Lung (tissue), 12 donors: ENCODE results near the gene INSRR. TPM values are rescaled to one million over a fixed set of nuclear protein-coding genes. Genes with fewer than 3 reads are reported as not detected.

Experiments used
- ATAC-seq: fragments of 200-7000 bp; cut with Tn5 transposase; one replicate; pipeline ENCODE4 v1.9.1; 2020; ENCODE audit warnings: moderate number of reproducible peaks; ENCODE audit not compliant: insufficient read depth, low FRiP score
- DNase-seq, 3 donors: peaks; one replicate each; pipeline ENCODE4 v3.0.0-alpha.2; 2013 to 2017
- H3K27ac ChIP-seq, 2 donors: one replicate each; pipeline ENCODE4 v1.5.1; 2013; ENCODE audit warnings: mild to moderate bottlenecking in 2 of 2, moderate library complexity in 2 of 2, control low read depth in 1 of 2, inconsistent platforms in 1 of 2, low read depth in 1 of 2, low read length in 1 of 2
- H3K27me3 ChIP-seq, 3 donors: one replicate each; pipeline ENCODE4 v1.5.1; 2013; ENCODE audit warnings: low read length in 2 of 3; ENCODE audit not compliant: control insufficient read depth in 3 of 3, insufficient read depth in 3 of 3
- H3K36me3 ChIP-seq, 4 donors: one replicate each; pipeline ENCODE4 v1.5.1; 2013; ENCODE audit warnings: low read length in 4 of 4, mild to moderate bottlenecking in 1 of 4, moderate library complexity in 1 of 4; ENCODE audit not compliant: control insufficient read depth in 4 of 4, insufficient read depth in 4 of 4
- H3K4me1 ChIP-seq, 5 donors: one replicate each; pipeline ENCODE4 v1.5.1; 2013; ENCODE audit warnings: low read length in 5 of 5, mild to moderate bottlenecking in 2 of 5, moderate library complexity in 1 of 5; ENCODE audit not compliant: control insufficient read depth in 5 of 5, insufficient read depth in 5 of 5
- H3K4me3 ChIP-seq: one replicate; pipeline ENCODE4 v1.5.1; 2013; ENCODE audit warnings: mild to moderate bottlenecking, control low read depth, moderate library complexity
- H3K9ac ChIP-seq, 2 donors: one replicate each; pipeline ENCODE4 v1.5.1; 2013; ENCODE audit warnings: low read length in 2 of 2, control low read depth in 1 of 2; ENCODE audit not compliant: insufficient read depth in 1 of 2
- H3K9me3 ChIP-seq, 4 donors: one replicate each; pipeline ENCODE4 v1.5.1; 2013; ENCODE audit warnings: low read length in 3 of 4, mild to moderate bottlenecking in 1 of 4, moderate library complexity in 1 of 4; ENCODE audit not compliant: control insufficient read depth in 4 of 4, insufficient read depth in 3 of 4
- WGBS, 2 donors: extraction: QIAGEN DNeasy Blood & Tissue Kit; methylation state at CpG; one replicate each; pipeline ENCODE4 v1.1.7; 2013; 5-methylcytosine and 5-hydroxymethylcytosine counted together
- polyA plus RNA-seq, 2 donors: library from polyadenylated mRNA; stranded (reverse); fragments of 200-250 nt; gene quantifications; one replicate each; pipeline ENCODE4 v1.2.1, GENCODE V29; 2013
- total RNA-seq, 2 donors: library from RNA; depleted of rRNA in 1 of 2; stranded (reverse); fragments of >200 nt in 1 of 2; gene quantifications; one replicate each; pipeline ENCODE4 v1.2.1, GENCODE V29; 2014 to 2021
- TF ChIP-seq, protein P1 (sequence below): IDR thresholded peaks from 2 replicates; pipeline ENCODE4 v1.5.1; 2012; ENCODE audit warnings: mild to moderate bottlenecking; ENCODE audit errors: control extremely low read depth, extremely low read depth
- donor health status: control.
- donor health status: control.
- donor health status: Bipolar disorder and iron deficiency.
- donor health status: healthy.
- donor health status: DM: yes; HTN: yes; CAD: no.

Gene INSRR
- total and polyA plus RNA-seq, 4 donors = not detected

DNA sequence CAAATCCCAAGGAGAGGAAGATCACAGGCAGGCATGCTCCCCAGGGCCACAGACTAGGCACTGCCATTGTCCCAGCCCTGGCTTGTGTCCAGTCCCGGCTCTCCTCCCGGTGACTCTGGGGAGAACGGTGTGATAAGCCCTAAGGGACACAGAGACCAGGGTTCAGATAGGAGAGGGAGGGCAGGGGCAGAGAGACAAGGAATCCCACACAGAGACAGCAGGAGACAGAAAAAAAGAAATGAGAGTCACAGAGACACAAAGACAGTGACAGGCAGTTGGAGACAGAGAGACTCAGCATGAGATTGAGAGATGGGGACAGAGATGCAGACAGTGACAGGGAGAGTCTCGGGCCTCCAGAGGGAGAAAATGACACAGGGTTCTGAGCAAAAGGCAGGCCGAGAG is 361 bp downstream of the INSRR start:
- H3K4me3 ChIP-seq = no peak overlapping the region
- H3K27me3 ChIP-seq = peaks cover 6 to 73% (median 34%) of the 10 kb centered on the region in 3 donors

DNA sequence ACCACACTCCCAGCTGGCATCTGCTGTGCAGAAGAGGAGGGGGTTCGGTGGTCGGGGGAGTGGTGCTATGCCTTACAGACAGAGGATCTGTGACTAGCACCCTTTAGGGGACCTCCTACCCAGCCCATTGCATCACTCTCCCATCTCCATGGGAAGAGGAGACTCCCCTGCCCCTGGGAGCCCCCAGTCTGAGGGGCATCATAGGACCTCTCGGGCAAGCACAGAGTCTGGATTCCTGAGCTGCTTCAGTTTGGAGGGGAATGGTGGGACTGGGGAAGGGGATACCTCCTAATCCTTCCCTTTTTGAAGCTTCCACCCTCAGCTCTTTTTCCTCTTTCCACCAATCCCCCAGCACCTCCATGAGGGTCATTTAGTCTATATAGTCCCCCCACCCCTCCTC is 1.4 kb downstream of the INSRR start:
- peaks cover 0 to under 1% (median 0%) of the 10 kb centered on the region in 4 donors for H3K9me3 ChIP-seq
- H3K36me3 ChIP-seq = no peaks in the 10 kb centered on the region
- 59 to 67% methylated on average over 3 of the region's 3 CpGs for whole genome bisulfite sequencing, 2 donors
- TF ChIP-seq, protein P1, sequence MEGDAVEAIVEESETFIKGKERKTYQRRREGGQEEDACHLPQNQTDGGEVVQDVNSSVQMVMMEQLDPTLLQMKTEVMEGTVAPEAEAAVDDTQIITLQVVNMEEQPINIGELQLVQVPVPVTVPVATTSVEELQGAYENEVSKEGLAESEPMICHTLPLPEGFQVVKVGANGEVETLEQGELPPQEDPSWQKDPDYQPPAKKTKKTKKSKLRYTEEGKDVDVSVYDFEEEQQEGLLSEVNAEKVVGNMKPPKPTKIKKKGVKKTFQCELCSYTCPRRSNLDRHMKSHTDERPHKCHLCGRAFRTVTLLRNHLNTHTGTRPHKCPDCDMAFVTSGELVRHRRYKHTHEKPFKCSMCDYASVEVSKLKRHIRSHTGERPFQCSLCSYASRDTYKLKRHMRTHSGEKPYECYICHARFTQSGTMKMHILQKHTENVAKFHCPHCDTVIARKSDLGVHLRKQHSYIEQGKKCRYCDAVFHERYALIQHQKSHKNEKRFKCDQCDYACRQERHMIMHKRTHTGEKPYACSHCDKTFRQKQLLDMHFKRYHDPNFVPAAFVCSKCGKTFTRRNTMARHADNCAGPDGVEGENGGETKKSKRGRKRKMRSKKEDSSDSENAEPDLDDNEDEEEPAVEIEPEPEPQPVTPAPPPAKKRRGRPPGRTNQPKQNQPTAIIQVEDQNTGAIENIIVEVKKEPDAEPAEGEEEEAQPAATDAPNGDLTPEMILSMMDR = no peak
- no peak overlapping the region for H3K4me3 ChIP-seq
- ATAC-seq = no peak
- H3K9ac ChIP-seq = no peak overlapping the region
- peaks cover 1 to 68% (median 34%) of the 10 kb centered on the region in 3 donors for H3K27me3 ChIP-seq
- H3K27ac ChIP-seq = no peak overlapping the region
- peaks cover 0 to 27% (median 7%) of the 10 kb centered on the region in 5 donors for H3K4me1 ChIP-seq
- no peak for DNase-seq

More for the DNA sequence above, 361 bp downstream of the INSRR start:
- 27 to 42% methylated on average over 5 of the region's 5 CpGs for WGBS, 2 donors
- peak overlapping the region in 1 of 2 donors; percentile 47 for H3K9ac ChIP-seq
- DNase-seq (no peak), ATAC-seq (no peak)
- H3K9me3 ChIP-seq = peaks cover 0 to 2% (median 0%) of the 10 kb centered on the region in 4 donors
- no peaks in the 10 kb centered on the region for H3K36me3 ChIP-seq
- TF ChIP-seq, protein P1 = no peak
- H3K4me1 ChIP-seq = peaks cover 0 to 33% (median 6%) of the 10 kb centered on the region in 5 donors
- no peak overlapping the region for H3K27ac ChIP-seq

DNA sequence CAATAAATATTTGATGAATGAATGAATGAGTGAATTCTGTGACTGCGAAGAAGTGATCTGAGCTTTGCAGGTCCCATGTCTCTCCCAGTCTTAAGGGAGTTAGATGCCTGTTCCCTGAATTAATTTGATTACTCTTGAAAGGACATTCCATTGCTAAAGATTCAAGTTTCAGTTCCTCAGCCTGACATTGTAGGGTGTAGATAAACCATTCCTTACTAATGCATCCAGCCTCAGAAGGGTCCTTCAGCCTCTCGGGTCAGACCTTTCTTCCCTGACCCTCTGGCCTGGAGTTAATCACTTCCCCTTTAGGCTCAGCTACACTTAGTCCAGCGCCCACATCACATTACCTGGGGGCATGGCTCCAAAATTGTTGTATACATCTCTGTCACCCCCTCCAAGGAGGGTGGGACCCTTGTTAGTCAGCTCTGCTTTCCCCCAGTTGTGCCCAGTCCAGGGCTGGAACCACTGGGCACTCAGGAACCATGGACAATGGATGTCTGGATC is 2.6 kb downstream of the INSRR start:
- H3K27me3 ChIP-seq = peaks cover 0 to 56% (median 23%) of the 10 kb centered on the region in 3 donors
- H3K4me1 ChIP-seq = peaks cover 0 to 28% (median 7%) of the 10 kb centered on the region in 5 donors
- TF ChIP-seq, protein P1 = no peak
- ATAC-seq (no peak), DNase-seq (no peak)
- no peak overlapping the region for H3K4me3 ChIP-seq
- no peak overlapping the region for H3K27ac ChIP-seq
- no peaks in the 10 kb centered on the region for H3K9me3 ChIP-seq
- no peak overlapping the region for H3K9ac ChIP-seq
- no peaks in the 10 kb centered on the region for H3K36me3 ChIP-seq
- 74 to 78% methylated on average over 3 of the region's 3 CpGs for WGBS, 2 donors

DNA sequence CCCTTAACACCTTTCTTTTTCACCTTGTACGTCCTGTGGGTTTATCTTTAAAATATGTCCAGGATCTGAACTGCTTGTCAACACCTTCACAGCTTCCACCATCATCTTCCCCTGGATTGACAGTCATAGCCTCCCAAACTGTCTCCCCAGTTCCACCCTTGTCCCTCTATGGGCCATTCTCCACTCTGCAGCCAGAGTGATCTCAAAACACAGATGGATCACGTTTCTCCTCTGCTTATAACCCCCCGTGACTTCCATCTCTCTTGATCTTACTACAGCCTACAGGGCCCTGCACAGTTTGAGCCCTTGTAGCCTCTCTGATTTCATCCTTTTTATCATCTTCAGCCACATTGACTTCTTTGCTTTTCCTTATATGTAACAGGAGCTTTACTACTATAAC is 4.3 kb downstream of the INSRR start:
- Histone ChIP-seq H3K27me3 (peaks cover 0 to 49% (median 20%) of the 10 kb centered on the region in 3 donors), H3K27ac (no peak overlapping the region), H3K9ac (no peak overlapping the region), H3K4me1 (peaks cover 0 to 20% (median under 1%) of the 10 kb centered on the region in 5 donors), H3K36me3 (no peaks in the 10 kb centered on the region), H3K9me3 (no peaks in the 10 kb centered on the region), H3K4me3 (no peak overlapping the region)
- 60% methylated on average over 3 of the region's 3 CpGs for WGBS, 2 donors
- ATAC-seq = no peak
- TF ChIP-seq, protein P1 = no peak
- no peak for DNase-seq
